H1 (cell line): Measurements from ENCODE around the gene COL4A1. TPM values are rescaled to one million over a fixed set of nuclear protein-coding genes. Genes with fewer than 3 reads are reported as not detected.

Source experiments
- CTCF ChIA-PET: fragments of 300-600 bp; sonication (Branson Sonifier 250); formaldehyde crosslinking; loops from one replicate; lab custom pipeline; 2021; ENCODE audit not compliant: partially characterized antibody; lab: Charles Lee
- POLR2A ChIA-PET: fragments of 300-600 bp; sonication (Branson Sonifier 250); formaldehyde crosslinking; loops from one replicate; lab custom pipeline; 2021; ENCODE audit warnings: inconsistent platforms; ENCODE audit not compliant: partially characterized antibody; lab: Charles Lee
- DNase-seq, 2 experiments: peaks; one replicate each; pipeline versions ENCODE4 v3.0.0 to v3.0.0-alpha.2; 2010 to 2022; ENCODE audit warnings: low spot score in 2 of 2, low read depth in 1 of 2, mixed read lengths in 1 of 2
- FAIRE-seq: peaks from 2 replicates; lab custom pipeline; 2011; peaks lifted over from hg19 to GRCh38; lab: Jason Lieb, UNC
- H2AFZ ChIP-seq: 2 replicates; pipeline ENCODE4 v1.8.1; 2012; ENCODE audit warnings: low read length, inconsistent platforms
- H2AK5ac ChIP-seq: 2 replicates; pipeline ENCODE4 v1.6.1; 2013; ENCODE audit warnings: low read depth, low read length
- H2BK120ac ChIP-seq: replicated peaks from 2 replicates; pipeline ENCODE3; 2013; ENCODE audit warnings: low read depth, low read length, inconsistent platforms
- H2BK12ac ChIP-seq: 2 replicates; pipeline ENCODE4 v1.6.1; 2013; ENCODE audit warnings: low read depth, low read length
- H2BK15ac ChIP-seq: 2 replicates; pipeline ENCODE4 v1.6.1; 2013; ENCODE audit warnings: low read length
- H2BK20ac ChIP-seq: 2 replicates; pipeline ENCODE4 v1.6.1; 2013; ENCODE audit warnings: low read length
- H2BK5ac ChIP-seq: 2 replicates; pipeline ENCODE4 v1.6.1; 2013; ENCODE audit warnings: low read depth, low read length
- H3K14ac ChIP-seq: 2 replicates; pipeline ENCODE4 v1.6.1; 2013; ENCODE audit warnings: inconsistent platforms; ENCODE audit not compliant: insufficient read length
- H3K18ac ChIP-seq: 2 replicates; pipeline ENCODE4 v1.6.1; 2013; ENCODE audit warnings: low read length; ENCODE audit errors: extremely low read depth
- H3K23ac ChIP-seq: 2 replicates; pipeline ENCODE4 v1.6.1; 2013; ENCODE audit warnings: inconsistent platforms; ENCODE audit not compliant: insufficient read length
- H3K23me2 ChIP-seq: 2 replicates; pipeline ENCODE4 v1.6.1; 2013; ENCODE audit warnings: low read depth, low read length
- H3K27ac ChIP-seq: 2 replicates; pipeline ENCODE4 v1.6.1; 2011; ENCODE audit warnings: low read depth, low read length, inconsistent platforms
- H3K27me3 ChIP-seq, 4 experiments: replicated peaks in 1 of 4; 1 replicate in 1 of 4; 2 replicates in 3 of 4; pipeline versions ENCODE4 v1.6.1 to v1.8.1; 2011 to 2013; ENCODE audit warnings: low read length in 3 of 4, mild to moderate bottlenecking in 3 of 4, inconsistent platforms in 2 of 4, mixed read lengths in 2 of 4, moderate library complexity in 1 of 4; ENCODE audit not compliant: control insufficient read depth in 3 of 4, insufficient read depth in 3 of 4; ENCODE audit errors: extremely low read depth in 1 of 4
- H3K36me3 ChIP-seq, 4 experiments: 2 replicates each; pipeline versions ENCODE4 v1.6.1 to v1.8.1; 2011 to 2013; ENCODE audit warnings: mild to moderate bottlenecking in 4 of 4, low read length in 3 of 4, moderate library complexity in 2 of 4, control low read depth in 1 of 4, inconsistent platforms in 1 of 4; ENCODE audit not compliant: insufficient read depth in 4 of 4, control insufficient read depth in 2 of 4
- H3K4ac ChIP-seq: replicated peaks from 2 replicates; pipeline ENCODE3; 2013; ENCODE audit warnings: low read length, low read depth, mixed read lengths, inconsistent platforms; ENCODE audit not compliant: insufficient read length
- H3K4me1 ChIP-seq, 4 experiments: replicated peaks in 1 of 4; 1 replicate in 1 of 4; 2 replicates in 3 of 4; pipeline versions ENCODE4 v1.6.1 to v1.8.1; 2011 to 2013; ENCODE audit warnings: low read length in 3 of 4, inconsistent platforms in 2 of 4, mixed read lengths in 1 of 4; ENCODE audit not compliant: insufficient read depth in 4 of 4, control insufficient read depth in 3 of 4
- H3K4me2 ChIP-seq, 2 experiments: 2 replicates each; pipeline versions ENCODE4 v1.6.1 to v1.8.1; 2011 to 2013; ENCODE audit warnings: low read depth in 2 of 2, low read length in 2 of 2, control low read depth in 1 of 2, inconsistent platforms in 1 of 2, mild to moderate bottlenecking in 1 of 2; ENCODE audit not compliant: insufficient read depth in 1 of 2
- H3K4me3 ChIP-seq, 4 experiments: fragments of 200-600, 300-600 bp in 1 of 4; sonication (generic), shearing (Covaris generic), sonication (Bioruptor Twin) in 1 of 4; 2 replicates each; pipeline versions ENCODE4 v1.5.1 to v1.8.1; 2011 to 2016; ENCODE audit warnings: low read length in 4 of 4, low read depth in 3 of 4, control low read depth in 2 of 4, inconsistent platforms in 2 of 4, mild to moderate bottlenecking in 2 of 4, mixed read lengths in 1 of 4, moderate library complexity in 1 of 4; ENCODE audit not compliant: insufficient read depth in 2 of 4; ENCODE audit errors: extremely low read depth in 1 of 4
- H3K56ac ChIP-seq: replicated peaks from 2 replicates; pipeline ENCODE3; 2013; ENCODE audit warnings: low read depth, mild to moderate bottlenecking, mixed read lengths, low read length, inconsistent platforms; ENCODE audit not compliant: insufficient read length
- H3K79me1 ChIP-seq: 2 replicates; pipeline ENCODE4 v1.6.1; 2013; ENCODE audit warnings: low read depth, low read length, control low read depth
- H3K79me2 ChIP-seq, 2 experiments: 2 replicates each; pipeline versions ENCODE4 v1.6.1 to v1.8.1; 2012 to 2013; ENCODE audit warnings: low read length in 2 of 2, mild to moderate bottlenecking in 2 of 2, inconsistent platforms in 1 of 2; ENCODE audit not compliant: insufficient read depth in 2 of 2, control insufficient read depth in 1 of 2
- H3K9ac ChIP-seq, 4 experiments: replicated peaks in 1 of 4; 1 replicate in 1 of 4; 2 replicates in 3 of 4; pipeline versions ENCODE4 v1.6.1 to v1.8.1; 2011 to 2013; ENCODE audit warnings: low read depth in 3 of 4, low read length in 3 of 4, control low read depth in 2 of 4, mild to moderate bottlenecking in 2 of 4, moderate library complexity in 2 of 4, inconsistent platforms in 1 of 4; ENCODE audit errors: extremely low read depth in 1 of 4
- H3K9me3 ChIP-seq, 2 experiments: 2 replicates each; pipeline versions ENCODE4 v1.6.1 to v1.8.1; 2012 to 2013; ENCODE audit warnings: mild to moderate bottlenecking in 2 of 2, moderate library complexity in 2 of 2, control low read depth in 1 of 2, inconsistent platforms in 1 of 2, low read depth in 1 of 2, low read length in 1 of 2, mixed read lengths in 1 of 2; ENCODE audit not compliant: insufficient read depth in 2 of 2
- H4K20me1 ChIP-seq, 2 experiments: replicated peaks in 1 of 2; 2 replicates each; pipeline versions ENCODE3 to v1.8.1; 2011 to 2013; ENCODE audit warnings: inconsistent platforms in 2 of 2, low read length in 2 of 2, mild to moderate bottlenecking in 1 of 2; ENCODE audit not compliant: insufficient read depth in 2 of 2, control insufficient read depth in 1 of 2
- H4K5ac ChIP-seq: 2 replicates; pipeline ENCODE4 v1.6.1; 2013; ENCODE audit warnings: low read length, low read depth, mixed read lengths, inconsistent platforms; ENCODE audit not compliant: insufficient read length
- H4K8ac ChIP-seq: 2 replicates; pipeline ENCODE4 v1.8.0; 2013; ENCODE audit warnings: mild to moderate bottlenecking, moderate library complexity, low read length, inconsistent platforms; ENCODE audit not compliant: insufficient read depth; ENCODE audit errors: extremely low read depth
- H4K91ac ChIP-seq: replicated peaks from 2 replicates; pipeline ENCODE3; 2013; ENCODE audit warnings: low read length, mixed read lengths, inconsistent platforms; ENCODE audit not compliant: insufficient read length
- BCL11A ChIP-seq, 2 experiments: IDR thresholded peaks; one replicate each; pipeline ENCODE4 v1.6.1; 2011; ENCODE audit warnings: low read depth in 2 of 2, low read length in 2 of 2, mild to moderate bottlenecking in 2 of 2
- CREB1 ChIP-seq: IDR thresholded peaks from 2 replicates; pipeline ENCODE4 v1.6.1; 2012; ENCODE audit warnings: inconsistent platforms
- EGR1 ChIP-seq: IDR thresholded peaks from 2 replicates; pipeline ENCODE4 v1.6.1; 2011; ENCODE audit warnings: low read depth, low read length, borderline replicate concordance
- EZH2 ChIP-seq: fragments of 200-600 bp; sonication (generic); IDR thresholded peaks from 2 replicates; pipeline ENCODE4 v1.7.1; 2012; ENCODE audit warnings: low read depth, mild to moderate bottlenecking, moderate library complexity, low read length, inconsistent platforms; ENCODE audit not compliant: severe bottlenecking
- FOSL1 ChIP-seq: IDR thresholded peaks from 2 replicates; pipeline ENCODE4 v1.6.1; 2011; ENCODE audit warnings: mild to moderate bottlenecking, low read depth, low read length, moderate library complexity; ENCODE audit not compliant: insufficient read depth
- GTF2F1 ChIP-seq: IDR thresholded peaks from 2 replicates; pipeline ENCODE4 v1.6.1; 2012; ENCODE audit warnings: low read depth, low read length, improper control_type of control experiment, borderline replicate concordance
- JUND ChIP-seq: IDR thresholded peaks from 2 replicates; pipeline ENCODE4 v1.6.1; 2011; ENCODE audit warnings: mild to moderate bottlenecking, improper control_type of control experiment, low read length
- RXRA ChIP-seq: IDR thresholded peaks from 2 replicates; pipeline ENCODE4 v1.6.1; 2011; ENCODE audit warnings: low read depth, mild to moderate bottlenecking, low read length, moderate library complexity; ENCODE audit not compliant: insufficient read depth
- SIN3A ChIP-seq, 2 experiments: IDR thresholded peaks in 1 of 2; conservative IDR thresholded peaks in 1 of 2; 2 replicates each; pipeline ENCODE4 v1.6.1; 2011 to 2012; ENCODE audit warnings: low read length in 2 of 2, improper control_type of control experiment in 1 of 2, low read depth in 1 of 2, mild to moderate bottlenecking in 1 of 2
- SIX5 ChIP-seq: IDR thresholded peaks from 2 replicates; pipeline ENCODE4 v1.6.1; 2011; ENCODE audit warnings: mild to moderate bottlenecking, low read depth, low read length
- SP2 ChIP-seq: IDR thresholded peaks from 2 replicates; pipeline ENCODE4 v1.6.1; 2012; ENCODE audit warnings: mild to moderate bottlenecking, low read length, inconsistent platforms
- SUZ12 ChIP-seq: fragments of 200-600 bp; sonication (generic); IDR thresholded peaks from 2 replicates; pipeline ENCODE4 v1.6.1; 2012; ENCODE audit warnings: mild to moderate bottlenecking, inconsistent platforms, low read length, moderate library complexity, mixed read lengths
- TEAD4 ChIP-seq: IDR thresholded peaks from 2 replicates; pipeline ENCODE4 v1.6.1; 2012; ENCODE audit warnings: low read depth, low read length, inconsistent platforms, mixed read lengths
- WGBS, 2 experiments: shearing (Covaris generic) in 1 of 2; methylation state at CpG; one replicate each; pipeline versions ENCODE4 v1.1.6 to v1.1.7; 2013 to 2015; ENCODE audit warnings: low lambda C conversion rate in 2 of 2, mixed read lengths in 2 of 2, inconsistent platforms in 1 of 2, low coverage in 1 of 2, missing lambda C conversion rate in 1 of 2; ENCODE audit not compliant: insufficient replicate concordance in 2 of 2, insufficient coverage in 1 of 2, insufficient read length in 1 of 2; ENCODE audit errors: extremely low coverage in 1 of 2, missing lambda C conversion rate in 1 of 2; 5-methylcytosine and 5-hydroxymethylcytosine counted together
- polyA plus RNA-seq, 7 experiments: library from polyadenylated mRNA; depleted of rRNA in 3 of 7; stranded (reverse) in 5 of 7; unstranded in 2 of 7; fragments of >200 nt in 5 of 7; fragments of 200-250 nt in 2 of 7; gene quantifications; 1 replicate in 5 of 7; 2 replicates in 1 of 7; 4 replicates in 1 of 7; pipeline versions ENCODE4 v1.2.1 to v1.2.3, GENCODE V29; 2011 to 2013; ENCODE audit warnings: missing spikeins in 2 of 7, mixed read lengths in 2 of 7
- total RNA-seq: library from RNA; stranded (reverse); fragmentation: NEBNext Ultra II Directional; extraction: Animal tissue kit (Norgen Biotek cat#: 25700); gene quantifications from 2 replicates; pipeline ENCODE4 v1.2.1, GENCODE V29; 2021
- TF ChIP-seq, protein P1 (sequence below): IDR thresholded peaks from 2 replicates; pipeline ENCODE4 v1.6.1; 2012; ENCODE audit warnings: inconsistent platforms

The COL4A1 gene
- total and polyA plus RNA-seq, 2 of the 8 experiments (the other 6 are each of a cell fraction or from before 2014, with no cell fraction given) = 30.7 to 82.0 TPM

DNA sequence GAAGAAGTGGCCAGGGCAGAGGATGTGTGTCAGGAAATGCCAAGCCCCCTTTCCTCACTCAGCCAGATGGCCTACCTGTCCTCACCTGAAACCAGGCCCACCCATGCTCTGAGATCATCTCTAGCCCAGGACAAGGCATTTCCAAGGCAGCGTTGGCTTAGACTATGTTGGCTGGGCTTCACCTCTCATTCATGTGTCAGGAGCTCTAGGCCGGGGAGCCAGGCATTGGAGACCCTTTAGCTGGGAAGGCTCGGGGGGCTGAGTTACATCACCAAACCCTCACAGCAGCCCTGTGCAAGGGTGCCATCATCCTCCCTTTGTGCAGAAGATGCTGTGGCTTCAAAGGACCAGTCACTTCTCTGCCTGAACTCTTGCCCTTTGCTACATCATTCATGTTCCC, 40.1 kb upstream of the COL4A1 start:
- H3K4me2 ChIP-seq = no peak overlapping the region
- no peak for FAIRE-seq
- no peak for TF ChIP-seq SP2
- no peak for TF ChIP-seq GTF2F1
- no peak for TF ChIP-seq EGR1
- no peak for TF ChIP-seq BCL11A (IDR thresholded peaks at IDR 0.05; ENCODE audit: low read depth in 2 of 2, low read length in 2 of 2)
- TF ChIP-seq TEAD4 = no peak
- TF ChIP-seq JUND = no peak
- no peak for TF ChIP-seq CREB1
- no peak for TF ChIP-seq FOSL1
- TF ChIP-seq SIX5 = no peak
- TF ChIP-seq SUZ12 = no peak
- TF ChIP-seq, protein P1, sequence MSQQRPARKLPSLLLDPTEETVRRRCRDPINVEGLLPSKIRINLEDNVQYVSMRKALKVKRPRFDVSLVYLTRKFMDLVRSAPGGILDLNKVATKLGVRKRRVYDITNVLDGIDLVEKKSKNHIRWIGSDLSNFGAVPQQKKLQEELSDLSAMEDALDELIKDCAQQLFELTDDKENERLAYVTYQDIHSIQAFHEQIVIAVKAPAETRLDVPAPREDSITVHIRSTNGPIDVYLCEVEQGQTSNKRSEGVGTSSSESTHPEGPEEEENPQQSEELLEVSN = no peak
- TF ChIP-seq EZH2 = no peak
- no peak for TF ChIP-seq RXRA
- TF ChIP-seq SIN3A (conservative IDR thresholded peaks at IDR 0.05 in 1 of 2, IDR thresholded peaks at IDR 0.05 in 1 of 2; ENCODE audit: low read depth in 1 of 2, low read length in 2 of 2) = no peak

More for the DNA sequence above, 40.1 kb upstream of the COL4A1 start:
- H3K14ac ChIP-seq = no peak overlapping the region
- no peak overlapping the region for H2BK20ac ChIP-seq
- no peak overlapping the region for H2BK15ac ChIP-seq
- peaks cover 11% of the 10 kb centered on the region for H3K79me1 ChIP-seq
- H3K4me1 ChIP-seq = peaks cover 0 to 6% (median 2%) of the 10 kb centered on the region in 4 experiments; a peak in 3 of 7 replicates
- no peaks in the 10 kb centered on the region for H3K27me3 ChIP-seq
- no peak overlapping the region for H3K56ac ChIP-seq
- H4K5ac ChIP-seq = no peak overlapping the region
- H4K8ac ChIP-seq = no peak overlapping the region
- H3K4ac ChIP-seq = no peak overlapping the region
- no peak overlapping the region for H3K23ac ChIP-seq
- no peak overlapping the region for H2BK12ac ChIP-seq
- CTCF ChIA-PET = interaction anchor here (1.2 to 1.5 kb wide), 3 partner anchors 8 to 79 kb away, joined by 3 to 8 read pairs (median 3); no protein-coding TSS in a partner anchor
- no peak overlapping the region for H3K18ac ChIP-seq
- H3K79me2 ChIP-seq = no peaks in the 10 kb centered on the region; a peak in 1 of 4 replicates
- no peak overlapping the region for H2AFZ ChIP-seq
- H4K91ac ChIP-seq = no peak overlapping the region
- WGBS, 2 experiments = 81% methylated on average over 3 of the region's 3 CpGs; no CpG with 5 or more reads in 1 of the 2 experiments
- H3K4me3 ChIP-seq = no peak overlapping the region
- no peak overlapping the region for H2BK120ac ChIP-seq
- H2AK5ac ChIP-seq = no peak overlapping the region
- H3K9ac ChIP-seq = no peak overlapping the region
- H3K23me2 ChIP-seq = no peaks in the 10 kb centered on the region
- peaks cover 4 to 10% of the 10 kb centered on the region in 2 experiments for H4K20me1 ChIP-seq
- no peak overlapping the region for H3K27ac ChIP-seq
- no peaks in the 10 kb centered on the region for H3K9me3 ChIP-seq
- no peak overlapping the region for H2BK5ac ChIP-seq
- no peaks in the 10 kb centered on the region for H3K36me3 ChIP-seq
- DNase-seq = no peak
- POLR2A ChIA-PET = no interaction called here
